Measurements from ENCODE around the gene CDH23.

DNA sequence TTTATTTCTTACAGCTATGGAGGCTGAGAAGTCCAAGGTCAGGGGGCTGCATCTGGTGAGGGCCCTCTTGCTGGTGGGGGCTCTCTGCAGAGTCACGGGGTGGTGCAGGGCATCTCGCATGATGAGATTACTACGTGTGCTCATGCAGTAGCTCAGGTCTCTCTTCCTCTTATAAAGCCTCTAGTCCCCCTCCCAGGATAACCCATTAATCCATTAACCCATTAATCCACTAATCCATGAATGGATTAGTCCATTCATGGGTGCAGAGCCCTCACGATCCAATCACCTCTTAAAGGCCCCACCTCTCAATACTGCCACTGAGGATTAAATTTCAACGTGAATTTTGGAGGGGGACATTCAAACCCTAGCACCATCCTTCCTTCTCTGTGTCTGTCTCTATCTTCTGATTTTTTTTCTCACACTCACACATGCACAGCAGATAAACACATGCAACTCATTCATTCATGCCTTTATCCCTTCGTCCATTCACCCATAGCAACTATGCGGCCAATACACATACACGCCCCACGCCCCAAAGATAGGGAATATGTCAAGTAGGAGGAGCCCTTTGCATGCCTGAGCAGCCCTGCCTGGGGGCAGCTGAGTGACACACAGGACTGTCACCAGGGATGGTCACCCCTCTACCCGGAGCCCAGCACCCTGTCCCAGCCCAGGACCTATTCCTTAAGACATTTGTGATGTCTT, 236.3 kb downstream of the CDH23 start:
- TF ChIP-seq, protein P1, sequence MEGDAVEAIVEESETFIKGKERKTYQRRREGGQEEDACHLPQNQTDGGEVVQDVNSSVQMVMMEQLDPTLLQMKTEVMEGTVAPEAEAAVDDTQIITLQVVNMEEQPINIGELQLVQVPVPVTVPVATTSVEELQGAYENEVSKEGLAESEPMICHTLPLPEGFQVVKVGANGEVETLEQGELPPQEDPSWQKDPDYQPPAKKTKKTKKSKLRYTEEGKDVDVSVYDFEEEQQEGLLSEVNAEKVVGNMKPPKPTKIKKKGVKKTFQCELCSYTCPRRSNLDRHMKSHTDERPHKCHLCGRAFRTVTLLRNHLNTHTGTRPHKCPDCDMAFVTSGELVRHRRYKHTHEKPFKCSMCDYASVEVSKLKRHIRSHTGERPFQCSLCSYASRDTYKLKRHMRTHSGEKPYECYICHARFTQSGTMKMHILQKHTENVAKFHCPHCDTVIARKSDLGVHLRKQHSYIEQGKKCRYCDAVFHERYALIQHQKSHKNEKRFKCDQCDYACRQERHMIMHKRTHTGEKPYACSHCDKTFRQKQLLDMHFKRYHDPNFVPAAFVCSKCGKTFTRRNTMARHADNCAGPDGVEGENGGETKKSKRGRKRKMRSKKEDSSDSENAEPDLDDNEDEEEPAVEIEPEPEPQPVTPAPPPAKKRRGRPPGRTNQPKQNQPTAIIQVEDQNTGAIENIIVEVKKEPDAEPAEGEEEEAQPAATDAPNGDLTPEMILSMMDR (IDR thresholded peaks at IDR 0.05), result no peak
- no peak for TF ChIP-seq ZFX (IDR thresholded peaks at IDR 0.05; ENCODE audit: borderline replicate concordance)

Measured in 22Rv1 (cell line).